K562 (cell line): ENCODE data around the gene TFAP2B. TPM values are rescaled to one million over a fixed set of nuclear protein-coding genes. Genes with fewer than 3 reads are reported as not detected.

Experiments
- DACH1 ChIP-seq: fragments of 450-650 bp; IDR thresholded peaks from 2 replicates; pipeline ENCODE4 v1.6.1; 2018; ENCODE audit not compliant: partially characterized antibody
- ERF ChIP-seq: fragments of 450-650 bp; formaldehyde crosslinking; IDR thresholded peaks from 2 replicates; pipeline ENCODE4 v1.4.0; 2020; ENCODE audit warnings: mild to moderate bottlenecking, mixed read lengths
- HNRNPUL1 ChIP-seq: fragments of 200-400 bp; formaldehyde crosslinking; IDR thresholded peaks from 2 replicates; pipeline ENCODE4 v1.6.1; 2017; ENCODE audit warnings: low read length
- ZNF146 ChIP-seq: IDR thresholded peaks from one replicate; pipeline ENCODE4 v1.6.1; 2018; ENCODE audit warnings: missing compliant biosample characterization; ENCODE audit not compliant: unreplicated experiment
- ZNF184 ChIP-seq: sonication (generic); formaldehyde crosslinking; IDR thresholded peaks from 2 replicates; pipeline ENCODE4 v1.5.0; 2020; ENCODE audit warnings: missing genetic modification reagents
- polyA plus RNA-seq, 8 experiments: library from polyadenylated mRNA; depleted of rRNA in 4 of 8; stranded (reverse) in 5 of 8; unstranded in 3 of 8; fragments of >200 nt; fragmentation: Nextera tagmentation in 2 of 8; fragmentation: Illumina TruSeq in 1 of 8; extraction: Ambion mirVana in 2 of 8; extraction: Trizol in 1 of 8; gene quantifications; 2 replicates each; pipeline versions ENCODE4 v1.2.1 to v1.2.3, GENCODE V29; 2011 to 2014; ENCODE audit warnings: inconsistent platforms in 1 of 8, missing spikeins in 1 of 8
- total RNA-seq, 7 experiments: library from RNA; depleted of rRNA in 6 of 7; stranded (reverse); fragments of >200 nt in 6 of 7; fragmentation: Illumina TruSeq in 2 of 7; extraction: Trizol in 2 of 7; gene quantifications; 2 replicates each; pipeline versions ENCODE4 v1.2.1 to v1.2.3, GENCODE V29; 2011 to 2021; ENCODE audit warnings: low replicate concordance in 1 of 7
- TF ChIP-seq, protein P1 (sequence below): fragments of 200-800 bp; sonication (Bioruptor generic); IDR thresholded peaks from 2 replicates; pipeline ENCODE4 v1.6.1; 2017; ENCODE audit warnings: missing genetic modification characterization, missing compliant biosample characterization
- TF ChIP-seq, protein P2 (sequence below): fragments of 450-650 bp; formaldehyde crosslinking; IDR thresholded peaks from 2 replicates; pipeline ENCODE4 v1.4.0; 2020; ENCODE audit warnings: mild to moderate bottlenecking, mixed read lengths

The TFAP2B gene
- total and polyA plus RNA-seq, 9 of the 15 experiments (the other 6 are each of a cell fraction or from before 2014, with no cell fraction given): not detected

DNA sequence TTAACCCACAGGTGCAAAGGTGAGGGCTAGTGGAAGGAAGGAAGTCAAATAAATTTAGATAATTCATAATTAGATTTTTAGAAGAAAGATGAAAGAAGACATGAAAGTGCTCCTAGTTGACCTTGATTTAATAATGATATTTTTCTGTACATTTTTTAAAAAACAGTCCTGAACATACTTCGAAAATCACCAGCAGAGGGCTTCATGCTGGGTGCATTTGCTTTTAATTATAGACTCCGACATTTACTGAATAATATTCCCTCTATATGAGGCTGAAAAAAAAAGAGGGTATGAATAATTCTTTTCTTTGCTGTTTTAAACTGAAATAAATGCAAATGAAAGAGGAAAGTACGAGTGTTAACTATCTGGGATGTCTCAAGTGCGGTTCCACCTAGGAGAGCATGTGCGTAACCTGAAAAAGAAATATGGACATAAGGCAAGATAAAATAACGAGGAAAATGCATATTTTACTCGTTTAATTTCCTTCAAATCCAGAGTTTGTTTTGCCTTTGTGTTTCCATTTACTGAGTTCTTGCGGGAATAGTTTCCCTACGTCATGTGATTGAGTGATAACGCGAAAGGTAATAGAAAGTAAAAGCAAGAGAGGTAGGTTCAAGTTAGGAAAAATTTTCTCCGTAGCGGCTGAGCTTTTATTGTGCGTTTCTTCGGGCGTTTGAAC is 3.1 kb upstream of the TFAP2B start (continued):
- TF ChIP-seq ZNF184 (CRISPR knock-in tag) (no peak), ERF (no peak), DACH1 (no peak), ZNF146 (CRISPR knock-in tag) (no peak), HNRNPUL1 (no peak)
- TF ChIP-seq, protein P1, sequence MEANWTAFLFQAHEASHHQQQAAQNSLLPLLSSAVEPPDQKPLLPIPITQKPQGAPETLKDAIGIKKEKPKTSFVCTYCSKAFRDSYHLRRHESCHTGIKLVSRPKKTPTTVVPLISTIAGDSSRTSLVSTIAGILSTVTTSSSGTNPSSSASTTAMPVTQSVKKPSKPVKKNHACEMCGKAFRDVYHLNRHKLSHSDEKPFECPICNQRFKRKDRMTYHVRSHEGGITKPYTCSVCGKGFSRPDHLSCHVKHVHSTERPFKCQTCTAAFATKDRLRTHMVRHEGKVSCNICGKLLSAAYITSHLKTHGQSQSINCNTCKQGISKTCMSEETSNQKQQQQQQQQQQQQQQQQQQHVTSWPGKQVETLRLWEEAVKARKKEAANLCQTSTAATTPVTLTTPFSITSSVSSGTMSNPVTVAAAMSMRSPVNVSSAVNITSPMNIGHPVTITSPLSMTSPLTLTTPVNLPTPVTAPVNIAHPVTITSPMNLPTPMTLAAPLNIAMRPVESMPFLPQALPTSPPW (CRISPR knock-in tag): no peak
- TF ChIP-seq, protein P2, sequence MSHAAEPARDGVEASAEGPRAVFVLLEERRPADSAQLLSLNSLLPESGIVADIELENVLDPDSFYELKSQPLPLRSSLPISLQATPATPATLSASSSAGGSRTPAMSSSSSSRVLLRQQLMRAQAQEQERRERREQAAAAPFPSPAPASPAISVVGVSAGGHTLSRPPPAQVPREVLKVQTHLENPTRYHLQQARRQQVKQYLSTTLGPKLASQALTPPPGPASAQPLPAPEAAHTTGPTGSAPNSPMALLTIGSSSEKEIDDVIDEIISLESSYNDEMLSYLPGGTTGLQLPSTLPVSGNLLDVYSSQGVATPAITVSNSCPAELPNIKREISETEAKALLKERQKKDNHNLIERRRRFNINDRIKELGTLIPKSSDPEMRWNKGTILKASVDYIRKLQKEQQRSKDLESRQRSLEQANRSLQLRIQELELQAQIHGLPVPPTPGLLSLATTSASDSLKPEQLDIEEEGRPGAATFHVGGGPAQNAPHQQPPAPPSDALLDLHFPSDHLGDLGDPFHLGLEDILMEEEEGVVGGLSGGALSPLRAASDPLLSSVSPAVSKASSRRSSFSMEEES (CRISPR knock-in tag): peak; percentile 53
- TF ChIP-seq, all 486 proteins: peak for 27
